BLaER1 (cell line): ENCODE measurements around the gene UNK.
"Not testable (repeated sequence)": the region's sequence is repeated elsewhere in the genome, so short reads cannot be mapped to it uniquely, and the experiment has no call there.

ENCODE experiments used
- H3K27ac ChIP-seq: shearing (Covaris generic); formaldehyde crosslinking; 2 replicates; pipeline ENCODE4 v1.8.1; 2022
- H3K27me3 ChIP-seq: shearing (Covaris generic); formaldehyde crosslinking; 2 replicates; pipeline ENCODE4 v1.8.1; 2022
- H3K36me3 ChIP-seq: shearing (Covaris generic); formaldehyde crosslinking; 2 replicates; pipeline ENCODE4 v1.8.1; 2022
- H3K4me1 ChIP-seq: shearing (Covaris generic); formaldehyde crosslinking; 2 replicates; pipeline ENCODE4 v1.8.1; 2022
- H3K4me2 ChIP-seq: shearing (Covaris generic); formaldehyde crosslinking; 2 replicates; pipeline ENCODE4 v1.8.1; 2022
- H3K4me3 ChIP-seq: shearing (Covaris generic); formaldehyde crosslinking; 2 replicates; pipeline ENCODE4 v1.8.1; 2022
- H3K9ac ChIP-seq: shearing (Covaris generic); formaldehyde crosslinking; 2 replicates; pipeline ENCODE4 v1.8.1; 2022
- H3K9me3 ChIP-seq: shearing (Covaris generic); formaldehyde crosslinking; 2 replicates; pipeline ENCODE4 v1.8.1; 2022
- H4K20me1 ChIP-seq: shearing (Covaris generic); formaldehyde crosslinking; 2 replicates; pipeline ENCODE4 v1.8.1; 2022
- Cebpa-rat ChIP-seq: shearing (Covaris generic); IDR thresholded peaks from 2 replicates; pipeline ENCODE4 v1.8.1; 2022

UNK gene

DNA sequence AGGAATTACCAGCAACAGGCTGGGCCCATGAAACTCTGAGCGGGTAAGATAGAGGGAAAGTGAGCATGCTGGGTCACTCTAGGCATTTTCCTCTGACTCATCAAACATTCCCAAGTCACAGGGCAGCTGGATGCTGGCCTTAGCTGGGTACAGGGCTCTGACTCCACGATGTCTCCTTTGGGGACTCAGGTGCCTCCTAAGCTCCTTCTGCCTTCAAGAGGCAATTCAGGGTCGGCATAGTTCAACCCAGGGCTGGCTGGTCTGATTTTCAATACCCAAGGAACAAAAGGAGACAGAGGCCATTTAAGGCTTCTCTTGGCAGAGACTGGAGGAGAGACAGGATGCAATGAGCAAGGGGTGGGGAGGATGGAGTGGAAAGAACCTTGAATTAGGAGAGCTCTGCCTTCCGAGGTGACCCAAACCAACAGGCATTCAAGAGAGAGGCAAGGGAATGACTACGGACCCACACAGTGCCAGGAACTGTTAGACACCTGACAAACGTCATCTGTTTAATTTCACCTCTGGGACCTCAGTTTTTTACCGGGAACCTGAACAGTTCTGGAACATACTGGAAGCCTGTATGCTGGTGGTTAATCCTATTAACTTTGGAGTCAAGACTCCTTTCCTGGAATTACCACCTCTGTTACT, 69.6 kb downstream of the UNK start:
- TF ChIP-seq Cebpa-rat: no peak
- Histone ChIP-seq H3K9ac (peak overlapping the region; percentile 80), H4K20me1 (peaks cover 13% of the 10 kb centered on the region; the same call in 1 of the 2 replicates), H3K9me3 (no peaks in the 10 kb centered on the region), H3K4me2 (peak overlapping the region; percentile 95), H3K4me1 (peaks cover 47% of the 10 kb centered on the region), H3K27ac (peak overlapping the region; percentile 64), H3K27me3 (no peaks in the 10 kb centered on the region), H3K36me3 (peaks cover 38% of the 10 kb centered on the region), H3K4me3 (peak overlapping the region; percentile 88)

DNA sequence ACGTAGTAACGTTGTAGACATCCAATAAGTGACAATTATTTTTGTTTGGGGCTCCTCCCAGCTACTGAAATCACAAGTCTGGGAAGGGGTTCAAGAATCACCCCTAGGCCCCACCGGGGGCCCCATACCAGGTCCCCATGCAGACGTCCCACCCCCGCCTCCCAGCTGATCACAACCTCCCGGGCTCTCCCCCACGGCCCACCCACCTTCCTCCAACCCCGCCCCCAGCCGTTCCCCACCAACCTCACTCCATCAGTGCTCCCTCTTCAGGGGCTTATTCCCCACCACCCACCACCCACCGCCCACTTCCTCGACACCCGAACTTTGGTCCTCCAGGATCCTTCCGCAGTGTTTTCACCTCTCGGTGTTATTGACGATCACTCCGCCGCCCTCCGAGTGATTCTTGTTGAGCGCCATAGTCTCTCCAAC, 70.3 kb downstream of the UNK start:
- H3K27ac ChIP-seq: peak overlapping the region; percentile 64

DNA sequence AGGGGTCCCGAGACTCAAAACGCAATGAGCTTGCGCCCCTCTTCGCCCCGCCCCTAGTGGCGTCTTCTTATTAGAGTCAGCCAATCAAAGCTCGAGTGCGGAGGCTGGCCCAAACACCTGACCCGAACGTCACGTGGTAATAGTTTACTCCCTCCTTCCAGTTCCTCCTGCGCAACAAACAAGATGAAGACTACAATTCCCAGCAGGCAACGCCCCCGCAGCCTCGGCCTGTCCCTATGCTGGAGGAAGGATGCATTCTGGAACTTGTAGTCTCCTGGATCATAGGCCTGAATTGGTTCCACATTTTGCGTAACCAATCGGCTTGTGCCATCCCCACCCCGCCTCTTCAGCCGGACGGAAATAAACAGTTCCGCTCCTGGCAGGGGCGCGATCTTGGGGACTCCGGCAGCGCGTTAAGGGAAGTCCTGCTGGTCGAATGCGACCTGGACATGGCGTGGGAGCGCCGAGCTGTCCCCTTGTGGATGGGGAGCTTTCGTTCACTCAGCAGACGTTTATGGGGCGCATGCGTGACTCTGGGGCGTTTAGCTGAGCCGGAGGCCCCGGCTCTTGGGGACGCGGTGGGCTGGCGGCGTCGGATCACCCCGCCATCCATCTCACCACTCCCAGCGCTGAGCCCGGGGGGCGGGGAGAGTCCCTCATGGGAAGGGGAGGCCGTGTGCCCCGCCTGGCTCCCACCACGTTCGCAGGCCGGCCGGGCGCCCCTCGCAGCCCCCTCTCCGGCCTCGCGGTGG, 70.9 kb downstream of the UNK start, which contains the start of gene WBP2:
WBP2 (minus strand) TSS at position 26 of the 752 bp plus-strand sequence. CDS start 38 bp downstream, outside the sequence.
- 0 out of 2 replicates have a peak, but pooled peaks have one; percentile 8 for TF ChIP-seq Cebpa-rat
- Histone ChIP-seq H3K36me3 (peaks cover 25% of the 10 kb centered on the region), H3K9ac (peak within 1 kb of the TSS; percentile 98), H3K4me3 (peak within 1 kb of the TSS; percentile 88), H3K9me3 (no peaks in the 10 kb centered on the region), H3K4me1 (peaks cover 45% of the 10 kb centered on the region), H3K27me3 (no peaks in the 10 kb centered on the region), H4K20me1 (peaks cover 13% of the 10 kb centered on the region; the same call in 1 of the 2 replicates), H3K27ac (peak within 1 kb of the TSS; percentile 97), H3K4me2 (peak within 1 kb of the TSS; percentile 95)

More for the DNA sequence above, 70.3 kb downstream of the UNK start:
- H3K9me3 ChIP-seq: no peaks in the 10 kb centered on the region
- H3K4me1 ChIP-seq: peaks cover 45% of the 10 kb centered on the region
- no peak for TF ChIP-seq Cebpa-rat
- peak overlapping the region; percentile 95 for H3K4me2 ChIP-seq
- H3K27me3 ChIP-seq: no peaks in the 10 kb centered on the region
- H3K36me3 ChIP-seq: peaks cover 31% of the 10 kb centered on the region
- peak overlapping the region; percentile 88 for H3K4me3 ChIP-seq
- peaks cover 13% of the 10 kb centered on the region; the same call in 1 of the 2 replicates for H4K20me1 ChIP-seq
- H3K9ac ChIP-seq: peak overlapping the region; percentile 80

DNA sequence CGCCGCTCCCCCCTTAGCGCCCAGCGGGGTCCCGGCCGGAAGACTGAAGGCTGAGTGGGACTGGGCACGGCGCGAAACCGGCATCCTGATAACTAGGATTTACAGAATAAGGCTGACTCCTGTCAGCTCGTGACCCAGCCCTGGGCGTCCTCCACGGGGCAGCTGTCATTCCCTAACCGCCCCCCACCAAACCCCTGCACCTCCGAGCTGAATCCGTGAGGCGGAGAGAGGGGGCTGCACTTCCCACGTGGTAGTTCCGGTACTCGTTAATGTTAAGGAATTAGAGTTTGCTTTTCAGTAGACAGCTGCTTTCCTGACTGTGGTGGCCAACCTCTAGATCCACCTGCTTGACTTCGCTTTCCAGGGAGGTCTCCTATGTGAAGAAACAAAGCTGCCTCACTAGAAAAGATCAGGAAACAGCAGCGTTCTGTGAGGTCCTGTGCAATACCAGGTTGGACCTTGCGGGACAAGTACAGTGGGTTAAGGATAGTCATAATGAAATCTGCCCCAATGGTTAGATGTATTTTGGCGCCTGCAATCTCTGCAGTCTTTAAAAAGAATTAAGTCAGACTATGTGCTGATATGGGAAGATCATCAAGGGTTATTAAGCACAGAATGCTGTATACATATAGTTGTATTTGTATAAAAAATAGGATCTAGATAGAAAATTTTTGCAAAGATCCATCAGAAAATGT, 71.6 kb downstream of the UNK start:
- no peaks in the 10 kb centered on the region for H3K9me3 ChIP-seq
- peak overlapping the region; percentile 98 for H3K9ac ChIP-seq
- H3K27me3 ChIP-seq: no peaks in the 10 kb centered on the region
- H3K4me2 ChIP-seq: peak overlapping the region; percentile 94
- peaks cover 13% of the 10 kb centered on the region; the same call in 1 of the 2 replicates for H4K20me1 ChIP-seq
- no peak for TF ChIP-seq Cebpa-rat
- peak overlapping the region; percentile 88 for H3K4me3 ChIP-seq
- peaks cover 50% of the 10 kb centered on the region for H3K4me1 ChIP-seq
- H3K27ac ChIP-seq: peak overlapping the region; percentile 97
- H3K36me3 ChIP-seq: peaks cover 18% of the 10 kb centered on the region

DNA sequence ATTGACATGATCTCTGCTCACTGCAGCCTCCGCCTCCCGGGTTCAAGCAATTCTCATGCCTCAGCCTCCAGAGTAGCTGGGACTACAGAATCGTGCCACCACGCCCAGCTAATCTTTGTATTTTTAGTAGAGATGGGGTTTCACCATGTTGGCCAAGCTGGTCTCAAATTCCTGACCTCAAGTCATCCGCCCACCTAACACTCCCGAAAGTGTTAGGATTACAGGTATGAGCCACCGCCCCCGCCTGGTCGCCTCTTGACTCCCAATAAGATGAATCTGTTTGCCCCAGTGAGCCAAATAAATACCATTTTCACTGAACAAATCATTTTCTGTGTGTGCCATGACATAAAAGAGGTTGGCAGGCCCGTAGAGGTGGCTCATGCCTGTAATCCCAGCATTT, 74.8 kb downstream of the UNK start:
- H4K20me1 ChIP-seq, H3K36me3 ChIP-seq, H3K27me3 ChIP-seq, H3K4me2 ChIP-seq, H3K9me3 ChIP-seq, H3K4me3 ChIP-seq, H3K9ac ChIP-seq, H3K27ac ChIP-seq: not testable (repeated sequence)
- peaks cover 59% of the 10 kb centered on the region for H3K4me1 ChIP-seq

DNA sequence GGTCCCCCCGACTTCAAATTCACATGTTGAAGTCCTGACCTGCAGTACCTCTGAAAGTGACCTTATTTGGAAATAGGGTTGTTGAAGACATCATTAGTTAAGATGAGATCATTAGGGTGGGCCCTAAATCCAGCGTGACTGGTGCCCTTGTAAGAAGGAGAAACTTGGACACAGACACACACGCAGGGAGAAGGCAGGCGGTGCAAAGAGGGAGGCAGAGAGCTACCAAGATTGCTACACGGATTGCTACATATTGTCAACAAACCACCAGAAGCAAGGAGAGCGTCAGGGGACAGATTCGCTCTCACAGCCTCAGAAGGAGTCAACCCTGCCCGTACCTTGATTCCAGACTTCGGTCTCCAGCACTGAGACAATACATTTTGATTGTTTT, 77.3 kb downstream of the UNK start:
- no peak for TF ChIP-seq Cebpa-rat
- peaks cover 68% of the 10 kb centered on the region for H3K4me1 ChIP-seq
- H3K27ac ChIP-seq: no peak overlapping the region
- no peak overlapping the region for H3K4me2 ChIP-seq
- H4K20me1 ChIP-seq: no peaks in the 10 kb centered on the region
- no peaks in the 10 kb centered on the region for H3K27me3 ChIP-seq
- no peaks in the 10 kb centered on the region for H3K9me3 ChIP-seq
- H3K36me3 ChIP-seq: no peaks in the 10 kb centered on the region
- H3K9ac ChIP-seq: no peak overlapping the region
- H3K4me3 ChIP-seq: no peak overlapping the region

DNA sequence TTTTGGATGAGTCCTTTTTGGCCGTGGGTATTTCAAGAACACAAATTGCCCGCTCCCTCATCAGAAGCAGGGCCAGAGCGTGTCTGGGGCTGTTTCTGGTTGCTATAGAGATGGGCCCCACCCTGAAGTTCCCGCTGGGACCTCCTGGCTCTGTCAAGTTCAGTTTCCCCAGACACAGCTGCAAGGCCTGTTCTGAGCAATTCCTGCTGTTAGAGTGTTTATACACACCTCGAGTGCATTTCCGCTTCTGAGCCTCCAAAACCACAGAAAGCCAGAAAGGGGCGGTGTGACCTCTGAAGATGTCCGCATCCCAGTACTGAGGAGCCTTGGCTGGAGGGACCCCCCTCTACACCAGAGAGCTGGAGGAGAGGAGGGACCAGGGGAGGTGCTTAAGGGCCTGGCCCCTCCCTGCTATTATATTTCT, 79.9 kb downstream of the UNK start:
- no peak for TF ChIP-seq Cebpa-rat
- Histone ChIP-seq H3K9me3 (no peaks in the 10 kb centered on the region), H3K4me2 (peak overlapping the region; percentile 69), H3K4me1 (peaks cover 51% of the 10 kb centered on the region), H3K36me3 (no peaks in the 10 kb centered on the region), H3K27me3 (no peaks in the 10 kb centered on the region), H4K20me1 (no peaks in the 10 kb centered on the region), H3K9ac (no peak overlapping the region), H3K4me3 (no peak overlapping the region), H3K27ac (peak overlapping the region; percentile 78)

DNA sequence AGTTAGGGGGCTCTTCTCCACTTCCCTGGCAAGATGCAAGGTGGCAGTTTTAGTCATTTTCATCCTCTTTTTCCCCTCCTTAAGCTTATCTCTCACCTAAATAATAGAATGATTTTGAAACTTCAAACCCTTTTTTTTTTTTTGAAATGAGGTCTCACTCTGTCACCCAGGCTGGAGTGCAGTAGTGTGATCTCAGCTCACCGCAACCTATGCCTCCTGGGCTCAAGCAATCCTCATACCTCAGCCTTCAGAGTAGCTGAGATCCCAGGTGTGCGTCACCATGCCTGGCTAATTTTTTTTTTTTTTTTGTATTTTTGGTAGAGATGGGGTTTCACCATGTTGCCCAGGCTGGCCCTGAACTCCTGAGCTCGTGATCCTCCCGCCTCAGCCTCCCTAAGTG, 80.3 kb downstream of the UNK start:
- peak overlapping the region; percentile 78 for H3K27ac ChIP-seq
- H3K4me1 ChIP-seq: peaks cover 56% of the 10 kb centered on the region
- not testable (repeated sequence) for H3K9ac ChIP-seq, H3K4me3 ChIP-seq, H3K36me3 ChIP-seq, H4K20me1 ChIP-seq, H3K9me3 ChIP-seq, H3K27me3 ChIP-seq
- H3K4me2 ChIP-seq: peak overlapping the region; percentile 69

DNA sequence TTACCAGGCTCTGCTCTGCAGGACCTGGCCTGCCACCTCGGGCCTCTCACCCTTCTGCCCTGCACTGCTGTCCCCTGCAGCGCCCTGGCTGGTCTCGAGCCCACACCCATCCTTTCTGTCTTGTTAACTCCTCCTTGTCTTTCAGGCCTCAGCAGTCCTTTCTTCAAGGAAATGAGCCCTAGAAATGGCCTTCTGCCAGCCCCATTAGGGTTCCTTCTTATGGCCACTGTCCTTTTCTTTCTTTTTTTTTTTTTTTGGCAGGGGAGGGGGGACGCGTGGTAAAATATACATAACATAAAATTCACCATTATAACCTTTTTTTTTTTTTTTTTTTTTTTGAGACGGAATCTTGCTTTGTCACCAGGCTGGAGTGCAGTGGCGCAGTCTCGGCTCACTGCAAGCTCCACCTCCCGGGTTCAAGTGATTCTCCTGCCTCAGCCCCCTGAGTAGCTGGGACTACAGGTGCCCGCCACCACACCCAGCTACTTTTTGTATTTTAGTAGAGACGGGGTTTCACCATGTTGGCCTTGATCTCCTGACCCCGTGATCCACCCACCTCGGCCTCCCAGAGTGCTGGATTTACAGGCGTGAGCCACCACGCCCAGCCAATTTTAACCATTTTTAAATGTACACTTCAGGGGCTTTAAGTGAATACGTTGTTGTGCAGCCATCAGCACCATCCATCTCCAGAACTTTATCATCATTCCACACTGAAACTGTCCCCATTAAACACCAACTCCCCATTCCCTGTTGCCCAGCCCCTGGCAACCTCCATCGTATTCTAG, 81.0 kb downstream of the UNK start:
- not testable (repeated sequence) for H3K9ac ChIP-seq, H4K20me1 ChIP-seq, H3K36me3 ChIP-seq, H3K27me3 ChIP-seq, H3K4me3 ChIP-seq, H3K9me3 ChIP-seq
- Histone ChIP-seq H3K4me1 (peaks cover 56% of the 10 kb centered on the region), H3K4me2 (peak overlapping the region; percentile 69), H3K27ac (peak overlapping the region; percentile 78)

DNA sequence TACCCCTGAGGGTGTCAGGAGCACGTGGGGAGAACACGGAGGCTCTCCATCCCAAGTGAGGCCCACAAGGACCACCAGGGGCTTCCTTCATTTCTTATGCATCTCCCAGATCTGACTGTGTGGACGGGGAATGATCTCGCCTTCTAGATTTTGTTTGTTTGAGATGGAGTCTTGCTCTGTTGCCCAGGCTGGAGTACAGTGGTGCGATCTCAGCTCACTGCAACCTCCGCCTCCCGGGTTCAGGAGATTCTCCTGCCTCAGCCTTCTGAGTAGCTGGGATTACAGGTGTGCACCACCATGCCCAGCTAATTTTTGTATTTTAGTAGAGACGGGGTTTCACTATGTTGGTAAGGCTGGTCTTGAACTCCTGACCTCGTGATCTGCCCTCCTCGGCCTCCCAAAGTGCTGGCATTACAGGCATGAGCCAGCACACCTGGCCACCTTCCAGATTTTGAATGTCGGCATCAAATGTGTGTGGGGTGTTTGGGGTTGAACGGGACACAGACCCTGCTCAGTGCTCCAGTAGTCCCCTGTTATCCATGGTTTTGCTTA, 84.2 kb downstream of the UNK start:
- H3K9me3 ChIP-seq, H3K9ac ChIP-seq, H3K4me3 ChIP-seq, H4K20me1 ChIP-seq, H3K4me2 ChIP-seq, H3K27ac ChIP-seq, H3K27me3 ChIP-seq, H3K36me3 ChIP-seq: not testable (repeated sequence)
- H3K4me1 ChIP-seq: peaks cover 55% of the 10 kb centered on the region
